ENCODE data around the gene GUCY2F. TPM values are rescaled to one million over a fixed set of nuclear protein-coding genes. Genes with fewer than 3 reads are reported as not detected.

The GUCY2F gene
- under 0.01 TPM in 1 of 2 replicates, not detected in the other for total RNA-seq

DNA sequence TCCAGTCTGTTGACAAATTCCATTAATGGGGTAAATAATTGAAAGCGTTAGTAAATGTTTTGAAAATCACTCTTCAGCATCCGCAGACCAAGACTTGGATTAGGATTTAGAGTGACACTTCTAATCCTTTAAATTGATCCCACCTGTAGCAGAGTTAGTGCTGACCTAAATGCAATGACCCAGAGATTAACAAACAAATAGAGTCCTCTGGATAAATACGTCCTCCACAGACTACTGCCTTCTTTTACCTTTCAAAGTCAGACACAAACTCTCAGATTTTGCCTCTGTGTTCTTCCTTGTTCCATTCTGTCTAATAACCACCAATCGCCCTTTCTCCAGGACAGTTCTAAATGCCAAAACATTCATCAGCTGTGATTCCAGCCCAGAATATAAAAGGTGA, at the start of gene GUCY2F:
TSS of gene GUCY2F (minus strand) at position 101 of the 400 bp plus-strand sequence. CDS start 6,150 bp downstream, outside the sequence.
- DNase-seq (ENCODE audit: low read depth), result no peak

DNA sequence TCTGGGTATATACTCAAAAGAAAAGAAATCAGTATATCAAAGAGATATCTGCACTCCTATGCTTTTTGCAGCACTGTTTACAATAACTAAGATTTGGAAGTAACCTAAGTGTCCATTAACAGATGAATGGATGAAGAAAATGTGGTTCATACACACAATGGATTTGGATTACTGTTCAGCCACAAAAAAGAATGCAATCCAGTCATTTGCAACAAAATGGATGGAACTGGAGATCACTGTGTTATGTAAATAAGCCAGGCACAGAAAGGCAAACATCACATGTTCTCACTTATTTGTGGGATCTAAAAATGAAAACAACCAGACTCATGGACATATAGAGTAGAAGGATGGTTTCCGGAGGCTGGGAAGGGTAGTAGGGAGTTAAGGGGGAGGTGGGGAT, 37.1 kb upstream of the GUCY2F start:
- no peak for DNase-seq (ENCODE audit: low read depth)

GRCh38 chrX:109511113-109511512, 29.2 kb upstream of the GUCY2F start:
- no peak for DNase-seq (ENCODE audit: low read depth)

GRCh38 chrX:109508915-109509314, 27.0 kb upstream of the GUCY2F start:
- DNase-seq (ENCODE audit: low read depth), result no peak

DNA sequence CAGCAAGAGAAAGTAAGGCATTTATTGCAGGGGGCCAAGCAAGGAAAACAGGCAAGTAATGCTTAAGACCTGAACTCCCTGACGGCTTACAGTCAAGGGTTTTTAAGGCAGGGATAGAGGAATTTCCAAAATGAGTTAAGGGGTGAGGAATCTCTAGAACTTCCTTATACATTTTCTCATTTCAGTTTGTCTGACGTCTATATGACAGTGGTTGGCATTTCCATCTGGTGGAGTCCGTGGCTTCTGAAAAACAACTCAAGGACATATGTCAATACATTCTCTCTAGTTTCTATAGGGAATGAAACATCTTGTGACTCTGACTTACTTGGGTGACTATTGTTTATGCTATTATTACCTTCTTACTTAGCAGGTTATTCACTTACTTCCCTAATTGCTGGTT, 19.3 kb upstream of the GUCY2F start:
- no peak for DNase-seq (ENCODE audit: low read depth)

DNA sequence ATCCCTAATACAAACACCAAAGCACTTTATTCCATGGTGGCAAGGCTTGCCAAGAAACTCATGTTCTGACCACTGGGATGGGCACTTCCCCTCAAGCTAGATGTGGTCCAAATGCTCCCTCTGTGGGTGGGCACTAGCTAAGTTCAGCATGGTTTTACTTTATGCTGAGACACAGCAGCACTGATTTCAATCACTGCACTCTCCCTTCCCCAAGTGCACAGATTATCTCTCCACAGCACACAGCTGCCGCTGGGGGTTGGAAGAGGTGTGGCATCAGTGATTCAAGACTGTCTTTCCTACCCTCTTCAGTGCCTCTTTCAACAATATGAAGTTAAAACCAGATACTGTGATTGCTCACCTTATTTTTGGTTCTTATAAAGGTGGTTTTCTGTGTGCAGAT, 16.5 kb upstream of the GUCY2F start:
- DNase-seq (ENCODE audit: low read depth), result no peak

GRCh38 chrX:109489174-109489573, 7.3 kb upstream of the GUCY2F start:
- DNase-seq (ENCODE audit: low read depth), result no peak

DNA sequence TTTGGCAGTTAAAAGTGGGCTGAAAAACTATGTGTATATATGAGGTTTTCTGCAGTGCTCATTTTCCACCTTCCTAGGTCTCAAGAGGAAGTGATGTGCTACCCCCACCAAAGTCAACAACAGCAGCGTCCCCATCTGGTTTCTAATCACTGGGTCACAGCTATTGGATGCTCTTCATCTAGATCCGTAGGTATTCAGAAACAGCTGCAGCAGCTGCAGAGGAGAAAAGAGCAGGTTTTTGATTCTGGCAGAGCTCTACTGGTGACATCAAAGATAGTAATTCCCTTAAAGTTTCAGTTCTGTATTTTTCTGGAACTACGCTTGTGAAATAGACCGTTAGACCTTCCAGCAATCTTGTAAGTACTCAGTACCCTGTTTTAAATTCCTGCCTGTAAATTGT, 5.8 kb upstream of the GUCY2F start:
- no peak for DNase-seq (ENCODE audit: low read depth)

GRCh38 chrX:109485470-109486340, 3.8 kb upstream of the GUCY2F start:
- DNase-seq (ENCODE audit: low read depth), result peak; percentile 45

DNA sequence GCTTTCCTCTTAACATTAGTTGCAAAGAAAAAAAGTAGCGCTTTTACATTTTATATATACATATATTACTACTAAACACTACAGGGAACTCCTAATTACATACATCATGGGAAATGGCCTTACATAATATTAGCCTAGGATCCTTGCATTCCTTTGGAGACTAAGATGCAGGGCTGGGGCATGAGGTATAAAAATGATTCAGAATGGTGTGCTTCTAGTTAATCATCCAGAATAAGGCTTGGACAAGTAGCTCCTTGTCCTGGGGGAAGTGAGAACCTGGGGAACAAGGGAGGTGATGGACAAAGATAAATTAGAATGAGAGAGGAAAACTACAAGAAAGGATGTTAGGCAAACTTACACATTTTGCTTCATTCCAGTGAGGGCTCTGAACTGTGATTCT, 3.0 kb upstream of the GUCY2F start:
- no peak for DNase-seq (ENCODE audit: low read depth)

GRCh38 chrX:109475174-109475891, 6.6 kb downstream of the GUCY2F start:
- DNase-seq (ENCODE audit: low read depth), result peak; percentile 21

- DNase-seq (ENCODE audit: low read depth), result peak; percentile 55
Measured at GRCh38 chrX:109472939-109473735, 8.7 kb downstream of the GUCY2F start.

DNA sequence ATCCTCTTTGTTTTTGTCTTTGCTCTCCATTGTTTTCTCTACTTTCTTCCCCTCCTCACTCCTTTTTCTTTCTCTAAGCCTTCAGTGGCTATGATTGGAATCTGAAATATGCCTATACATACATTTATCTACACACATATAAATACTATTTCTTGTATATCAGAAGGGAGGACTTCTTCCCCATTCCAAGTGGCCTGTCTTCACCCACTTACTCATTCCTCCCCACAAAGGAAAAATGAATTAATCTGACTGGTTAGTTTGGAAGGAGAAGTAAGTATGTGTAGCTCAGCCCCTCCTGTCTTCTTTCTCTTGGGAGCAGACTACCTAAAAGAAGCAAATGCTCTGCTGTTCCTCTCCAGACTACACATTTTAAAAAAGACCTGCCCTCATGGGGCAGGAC, 17.7 kb downstream of the GUCY2F start:
- DNase-seq (ENCODE audit: low read depth), result no peak

- no peak for DNase-seq (ENCODE audit: low read depth)
Measured at GRCh38 chrX:109463784-109464183, 18.1 kb downstream of the GUCY2F start.

DNA sequence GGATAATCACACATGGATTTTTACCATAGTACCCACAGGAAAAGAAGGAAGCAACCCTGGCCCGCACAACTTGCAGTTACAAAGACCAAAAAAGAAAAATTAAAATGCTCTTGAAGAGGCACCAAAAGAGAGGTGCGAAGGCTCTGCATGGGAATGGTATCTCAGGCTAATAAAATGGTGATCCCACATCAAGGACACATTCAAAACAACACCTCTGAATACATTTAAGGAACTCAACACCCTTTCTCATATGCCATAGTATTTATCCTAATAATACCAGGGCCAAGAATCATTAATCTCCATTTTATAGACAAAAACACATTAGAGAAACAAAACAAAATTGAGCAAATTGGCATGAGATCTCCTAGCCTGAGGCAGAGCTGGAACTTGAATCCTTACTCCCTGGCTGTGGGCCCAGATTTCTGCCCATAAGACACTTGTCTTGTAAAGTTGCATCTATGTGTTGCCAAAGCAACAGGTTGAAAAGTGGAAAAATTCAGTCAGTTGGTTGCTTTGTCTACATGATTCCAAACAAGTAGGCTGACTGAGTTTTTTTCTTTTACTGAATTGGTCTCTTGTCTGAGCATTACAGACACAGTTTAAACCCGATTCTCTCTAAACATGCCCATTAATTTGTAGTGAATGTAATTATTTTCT, 33.5 kb downstream of the GUCY2F start:
- no peak for DNase-seq (ENCODE audit: low read depth)

- no peak for DNase-seq (ENCODE audit: low read depth)
Measured at GRCh38 chrX:109441266-109441665, 40.6 kb downstream of the GUCY2F start.

DNA sequence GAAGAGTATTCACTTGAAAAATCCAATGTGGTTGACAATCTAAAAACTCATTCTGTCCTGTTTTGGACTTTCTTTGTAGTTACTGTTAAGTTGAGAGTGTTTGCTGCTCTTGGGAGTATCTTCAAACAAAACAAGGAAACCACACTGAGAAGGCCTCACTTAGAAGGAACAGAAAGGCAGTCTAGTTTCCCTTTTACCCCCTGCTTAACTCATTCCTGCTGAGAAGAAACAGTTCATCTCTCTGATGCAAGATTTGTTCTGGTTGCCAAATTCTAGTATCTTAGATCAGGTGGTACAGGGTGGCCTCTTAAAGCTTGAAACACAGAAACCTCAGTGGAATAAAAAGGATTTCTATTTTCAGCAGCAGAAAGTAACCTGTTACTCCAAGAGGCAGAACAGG, 41.4 kb downstream of the GUCY2F start:
- DNase-seq (ENCODE audit: low read depth), result no peak

DNA sequence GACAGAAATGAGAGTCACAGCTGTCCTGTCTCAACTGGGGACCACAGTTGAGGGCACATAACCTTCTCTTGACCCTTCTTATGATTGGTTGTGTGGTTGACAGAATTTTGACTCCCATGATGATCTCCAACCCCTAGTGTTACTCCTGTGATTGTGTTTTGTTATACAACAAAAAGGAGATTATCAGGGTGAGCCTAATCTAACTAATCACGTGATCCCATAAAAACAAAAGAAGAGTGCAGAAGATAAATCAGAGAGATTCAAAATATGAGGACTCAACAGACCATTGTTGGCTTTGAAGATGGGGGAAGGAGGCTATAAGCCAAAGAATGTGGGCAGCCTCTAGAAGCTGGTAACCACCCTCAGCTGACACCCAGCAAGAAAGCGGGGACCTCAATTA, 72.7 kb downstream of the GUCY2F start:
- no peak for DNase-seq (ENCODE audit: low read depth)

DNA sequence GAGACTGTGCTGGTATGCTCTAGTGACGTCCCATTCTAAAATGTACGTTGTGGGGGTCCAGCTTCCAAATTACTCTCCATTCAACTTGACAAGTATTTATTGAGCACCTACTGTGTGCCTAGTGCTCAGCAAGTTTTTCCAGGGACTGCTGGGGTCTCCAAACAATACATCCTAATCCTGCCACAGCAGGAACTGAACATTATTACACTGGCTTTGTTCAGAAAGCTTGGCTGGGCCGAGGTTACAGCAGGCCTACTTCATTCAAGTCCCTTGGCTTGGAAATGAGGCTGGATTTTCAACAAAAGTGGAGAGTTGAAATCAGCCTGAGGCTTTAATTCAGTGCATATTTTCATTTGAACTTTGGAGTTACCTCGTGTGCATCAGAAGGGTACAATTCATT, 78.0 kb downstream of the GUCY2F start:
- no peak for DNase-seq (ENCODE audit: low read depth)

GRCh38 chrX:109399831-109400230, 82.1 kb downstream of the GUCY2F start:
- DNase-seq (ENCODE audit: low read depth), result no peak

- no peak for DNase-seq (ENCODE audit: low read depth)
Measured at GRCh38 chrX:109398833-109399232, 83.1 kb downstream of the GUCY2F start.

DNA sequence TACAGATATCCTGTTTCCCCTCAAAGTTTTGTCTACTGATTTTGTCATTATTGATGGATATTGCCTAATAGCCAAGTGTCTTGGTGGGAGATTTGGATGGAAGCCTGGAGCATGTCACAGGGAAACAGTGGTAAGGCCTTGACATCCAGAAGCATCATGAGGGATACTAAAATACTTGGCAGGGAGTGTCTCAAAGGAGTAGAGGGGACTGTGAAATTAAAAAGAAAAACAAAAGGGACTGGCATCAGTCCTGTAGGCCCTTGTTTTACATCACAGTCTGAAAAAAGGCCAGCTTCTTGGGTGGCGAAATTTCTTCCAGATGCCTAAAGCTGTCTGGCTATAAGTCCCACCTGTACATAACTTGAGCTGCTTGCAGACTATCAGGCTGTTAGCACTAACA, 83.8 kb downstream of the GUCY2F start:
- DNase-seq (ENCODE audit: low read depth), result no peak

Data from renal cortical epithelial cell (primary cell).